Motor neuron (in vitro differentiated cells): ENCODE results near the gene PCDHGB7. TPM values are rescaled to one million over a fixed set of nuclear protein-coding genes. Genes with fewer than 3 reads are reported as not detected.

Experiments used
- ATAC-seq, 8 experiments: fragments of 200-7000 bp; cut with Tn5 transposase; replicated peaks in 6 of 8; 2 replicates each; pipeline ENCODE4 v1.8.0; 2021; ENCODE audit warnings: mild to moderate bottlenecking in 8 of 8, moderate library complexity in 8 of 8
- H3K27ac ChIP-seq, 2 donors: fragments of 250-450 bp; sonication (Bioruptor Pico); 2 replicates each; pipeline ENCODE4 v1.9.0; 2021; ENCODE audit warnings: antibody characterized with exemption in 2 of 2, mild to moderate bottlenecking in 2 of 2, moderate library complexity in 1 of 2
- H3K4me1 ChIP-seq, 2 donors: fragments of 250-450 bp; sonication (Bioruptor Pico); replicated peaks in 1 of 2; 2 replicates each; pipeline ENCODE4 v1.6.1; 2021; ENCODE audit warnings: antibody characterized with exemption in 2 of 2, mild to moderate bottlenecking in 2 of 2, moderate library complexity in 1 of 2
- H3K4me3 ChIP-seq, 5 donors: fragments of 250-450 bp; sonication (Bioruptor Pico); 2 replicates each; pipeline ENCODE4 v1.9.0; 2021; ENCODE audit warnings: antibody characterized with exemption in 5 of 5, mild to moderate bottlenecking in 5 of 5, moderate library complexity in 4 of 5
- WGBS, 10 experiments: fragments of 450-650 bp; shearing (Covaris generic); methylation state at CpG; one replicate each; pipeline ENCODE4 v1.0.0; 2022; 5-methylcytosine and 5-hydroxymethylcytosine counted together
- in situ Hi-C, 9 experiments: fragments of 400-800 bp; cut with MboI; loops; one replicate each; pipeline ENCODE4 v1.15.0; 2021; ENCODE audit warnings: low sequenced_read_pairs in 9 of 9, low pct_unique_long_range_greater_than_20kb in 2 of 9; ENCODE audit not compliant: unreplicated experiment in 9 of 9
- total RNA-seq, 8 experiments: library from RNA; unstranded; fragments of 300-600 nt; gene quantifications; 2 replicates each; pipeline versions ENCODE4 v1.2.3 to v1.2.4, GENCODE V29; 2022

Gene PCDHGB7
- total RNA-seq, 8 experiments from 2014 or later, result 4.7 to 31.4 (median 9.2) TPM

DNA sequence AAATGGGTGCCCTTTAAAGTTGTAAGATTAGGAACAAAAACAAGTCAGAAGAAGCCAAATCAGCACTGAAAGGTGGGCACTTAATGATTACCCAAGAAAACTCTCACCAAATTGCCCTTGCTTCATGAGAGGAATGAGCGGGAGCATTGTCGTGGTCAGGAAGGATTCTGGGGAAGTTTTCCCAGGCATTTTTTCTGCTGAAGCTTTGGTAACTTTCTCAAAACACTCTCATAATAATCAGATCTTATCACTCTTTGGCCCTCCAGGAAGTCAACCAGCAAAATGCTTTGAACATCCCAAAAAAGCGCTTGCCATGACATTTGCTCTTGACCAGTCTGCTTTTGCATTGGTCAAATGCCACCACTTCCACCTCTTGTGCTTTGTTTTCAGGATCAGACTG, 47.9 kb downstream of the PCDHGB7 start:
- Histone ChIP-seq H3K4me1 (no peaks in the 10 kb centered on the region), H3K27ac (no peak overlapping the region), H3K4me3 (no peak overlapping the region)
- ATAC-seq, result no peak
- in situ Hi-C loops, result no loop called here
- 93 to 100% (median 100%) methylated on average over 1 to 3 of the region's 3 CpGs; no CpG with 5 or more reads in 3 of the 10 experiments for WGBS, 10 experiments

Other genes with a start within 250 kb of the PCDHGB7 start
- 1 to 10 TPM in 3 of 8 experiments, under 1 TPM in 5; 0.20 to 2.0 (median 0.50) TPM for gene PCDHB7, start 245.0 kb upstream of the PCDHGB7 start, total RNA-seq
- gene PCDHB8, start 239.9 kb upstream of the PCDHGB7 start, total RNA-seq, result 1 to 10 TPM in 4 of 8 experiments, under 1 TPM in 4; 0.11 to 4.4 (median 1.8) TPM
- gene PCDHB16, start 235.3 kb upstream of the PCDHGB7 start, total RNA-seq, result 1 to 10 TPM in 5 of 8 experiments, under 1 TPM in 3; 0.25 to 3.4 (median 1.8) TPM
- 10 to 100 TPM in 1 of 8 experiments, 1 to 10 TPM in 6, under 1 TPM in 1; 0.72 to 10.1 (median 2.3) TPM for gene PCDHB9, start 230.5 kb upstream of the PCDHGB7 start, total RNA-seq
- gene PCDHB10, start 225.3 kb upstream of the PCDHGB7 start, total RNA-seq, result 10 to 100 TPM in 1 of 8 experiments, 1 to 10 TPM in 4, under 1 TPM in 3; 0.20 to 25.4 (median 5.5) TPM
- 1 to 10 TPM in 6 of 8 experiments, under 1 TPM in 2; 0.46 to 6.1 (median 3.4) TPM for gene PCDHB11, start 218.1 kb upstream of the PCDHGB7 start, total RNA-seq
- gene PCDHB12, start 209.0 kb upstream of the PCDHGB7 start, total RNA-seq, result 1 to 10 TPM in 5 of 8 experiments, under 1 TPM in 3; 0.31 to 8.9 (median 2.9) TPM
- gene PCDHB13, start 203.8 kb upstream of the PCDHGB7 start, total RNA-seq, result 1 to 10 TPM in 7 of 8 experiments, under 1 TPM in 1; 0.25 to 6.7 (median 2.9) TPM
- 10 to 100 TPM in 1 of 8 experiments, 1 to 10 TPM in 7; 1.2 to 16.7 (median 6.5) TPM for gene PCDHB14, start 194.3 kb upstream of the PCDHGB7 start, total RNA-seq
- gene PCDHB15, start 172.3 kb upstream of the PCDHGB7 start, total RNA-seq, result 1 to 10 TPM in 6 of 8 experiments, under 1 TPM in 2; 0.25 to 8.6 (median 3.5) TPM
- 1 to 10 TPM in 1 of 8 experiments, under 1 TPM in 5, not detected in 2; 0.14 to 1.4 (median 0.54) TPM for gene SLC25A2, start 113.6 kb upstream of the PCDHGB7 start, total RNA-seq
- 100 to 1,000 TPM in 2 of 8 experiments, 10 to 100 TPM in 6; 58.8 to 118 (median 71.3) TPM for gene TAF7, start 96.9 kb upstream of the PCDHGB7 start, total RNA-seq
- gene PCDHGA1, start 87.2 kb upstream of the PCDHGB7 start, total RNA-seq, result 1 to 10 TPM in 2 of 8 experiments, under 1 TPM in 6; 0.23 to 1.3 (median 0.79) TPM
- 1 to 10 TPM in 2 of 8 experiments, under 1 TPM in 6; 0.16 to 1.5 (median 0.34) TPM for gene PCDHGA2, start 78.9 kb upstream of the PCDHGB7 start, total RNA-seq
- 10 to 100 TPM in 1 of 8 experiments, 1 to 10 TPM in 1, under 1 TPM in 6; 0.05 to 32.1 (median 0.65) TPM for gene PCDHGA3, start 73.8 kb upstream of the PCDHGB7 start, total RNA-seq
- 1 to 10 TPM in 3 of 8 experiments, under 1 TPM in 5; 0.33 to 4.4 (median 0.83) TPM for gene PCDHGB1, start 67.6 kb upstream of the PCDHGB7 start, total RNA-seq
- 1 to 10 TPM in 5 of 8 experiments, under 1 TPM in 3; 0.22 to 3.2 (median 1.4) TPM for gene PCDHGA4, start 62.7 kb upstream of the PCDHGB7 start, total RNA-seq
- 10 to 100 TPM in 1 of 8 experiments, 1 to 10 TPM in 2, under 1 TPM in 5; 0.41 to 10.7 (median 0.83) TPM for gene PCDHGB2, start 57.7 kb upstream of the PCDHGB7 start, total RNA-seq
- gene PCDHGA5, start 53.5 kb upstream of the PCDHGB7 start, total RNA-seq, result 1 to 10 TPM in 2 of 8 experiments, under 1 TPM in 6; 0.16 to 5.2 (median 0.50) TPM
- gene PCDHGB3, start 47.4 kb upstream of the PCDHGB7 start, total RNA-seq, result 1 to 10 TPM in 3 of 8 experiments, under 1 TPM in 5; 0.22 to 6.5 (median 0.59) TPM
- 1 to 10 TPM in 4 of 8 experiments, under 1 TPM in 4; 0.11 to 6.9 (median 0.88) TPM for gene PCDHGA6, start 43.8 kb upstream of the PCDHGB7 start, total RNA-seq
- 1 to 10 TPM in 2 of 8 experiments, under 1 TPM in 6; 0.16 to 5.8 (median 0.52) TPM for gene PCDHGA7, start 34.9 kb upstream of the PCDHGB7 start, total RNA-seq
- gene PCDHGB4, start 30.0 kb upstream of the PCDHGB7 start, total RNA-seq, result 10 to 100 TPM in 1 of 8 experiments, 1 to 10 TPM in 5, under 1 TPM in 2; 0.22 to 92.9 (median 1.4) TPM
- gene PCDHGA8, start 25.0 kb upstream of the PCDHGB7 start, total RNA-seq, result 1 to 10 TPM in 2 of 8 experiments, under 1 TPM in 6; 0.11 to 5.7 (median 0.57) TPM
- 10 to 100 TPM in 1 of 8 experiments, 1 to 10 TPM in 3, under 1 TPM in 4; 0.05 to 11.4 (median 0.83) TPM for gene PCDHGB5, start 19.7 kb upstream of the PCDHGB7 start, total RNA-seq
- 1 to 10 TPM in 4 of 8 experiments, under 1 TPM in 4; 0.22 to 5.5 (median 1.3) TPM for gene PCDHGA9, start 14.9 kb upstream of the PCDHGB7 start, total RNA-seq
- 10 to 100 TPM in 5 of 8 experiments, 1 to 10 TPM in 3; 1.1 to 46.7 (median 31.5) TPM for gene PCDHGB6, start 9.7 kb upstream of the PCDHGB7 start, total RNA-seq
- 1 to 10 TPM; 2.1 to 7.6 (median 4.4) TPM for gene PCDHGA10, start 4.7 kb upstream of the PCDHGB7 start, total RNA-seq
- gene PCDHGA11, start 3.4 kb downstream of the PCDHGB7 start, total RNA-seq, result 1 to 10 TPM; 1.3 to 8.8 (median 3.8) TPM
- gene PCDHGA12, start 12.8 kb downstream of the PCDHGB7 start, total RNA-seq, result 10 to 100 TPM in 1 of 8 experiments, 1 to 10 TPM in 7; 1.0 to 16.1 (median 1.5) TPM
- gene PCDHGC3, start 58.3 kb downstream of the PCDHGB7 start, total RNA-seq, result 10 to 100 TPM; 15.4 to 73.0 (median 26.0) TPM
- 1 to 10 TPM in 5 of 8 experiments, under 1 TPM in 3; 0.46 to 6.7 (median 4.8) TPM for gene PCDHGC4, start 67.4 kb downstream of the PCDHGB7 start, total RNA-seq
- 1 to 10 TPM in 4 of 8 experiments, under 1 TPM in 4; 0.31 to 4.1 (median 1.1) TPM for gene PCDHGC5, start 71.4 kb downstream of the PCDHGB7 start, total RNA-seq
- gene DIAPH1, start 201.3 kb downstream of the PCDHGB7 start, total RNA-seq, result 10 to 100 TPM in 6 of 8 experiments, 1 to 10 TPM in 2; 7.4 to 93.8 (median 20.0) TPM
- 10 to 100 TPM; 35.2 to 77.3 (median 58.3) TPM for gene HDAC3, start 219.2 kb downstream of the PCDHGB7 start, total RNA-seq
- gene RELL2, start 219.3 kb downstream of the PCDHGB7 start, total RNA-seq, result 10 to 100 TPM in 5 of 8 experiments, 1 to 10 TPM in 3; 6.0 to 18.6 (median 12.5) TPM
- 10 to 100 TPM in 4 of 8 experiments, 1 to 10 TPM in 4; 5.2 to 22.6 (median 11.1) TPM for gene FCHSD1, start 233.7 kb downstream of the PCDHGB7 start, total RNA-seq